Measurements from ENCODE around the gene PTH1R.

GRCh38 chr3:46883054-46883829 lies 5.7 kb downstream of the PTH1R start:
- TF ChIP-seq CTCF (IDR thresholded peaks at IDR 0.05): peak in 1 of 6 experiments; percentile 5
- TF ChIP-seq POLR2AphosphoS5 (IDR thresholded peaks at IDR 0.05): no peak
- no peak for TF ChIP-seq EP300 (IDR thresholded peaks at IDR 0.05)
- no peak for TF ChIP-seq POLR2A (IDR thresholded peaks at IDR 0.05)

Data from upper lobe of left lung (tissue), 4 donors.